SJSA1 (cell line): ENCODE measurements around the gene INHA. TPM values are rescaled to one million over a fixed set of nuclear protein-coding genes. Genes with fewer than 3 reads are reported as not detected.

Experiments
- DNase-seq, 2 experiments: peaks; one replicate each; pipeline ENCODE4 v3.0.0-alpha.2; 2015 to 2020; ENCODE audit warnings: low spot score in 2 of 2, low read depth in 1 of 2
- H3K27ac ChIP-seq: fragments of 250-450 bp; sonication (Bioruptor Pico); 2 replicates; pipeline ENCODE4 v1.5.1; 2020; ENCODE audit warnings: mild to moderate bottlenecking, moderate library complexity
- H3K27me3 ChIP-seq: fragments of 250-450 bp; sonication (Bioruptor Pico); replicated peaks from 2 replicates; pipeline ENCODE4 v1.5.1; 2020; ENCODE audit warnings: mild to moderate bottlenecking, moderate library complexity
- H3K36me3 ChIP-seq: fragments of 250-450 bp; sonication (Bioruptor Pico); 2 replicates; pipeline ENCODE4 v1.5.1; 2020; ENCODE audit warnings: mild to moderate bottlenecking
- H3K4me1 ChIP-seq: fragments of 250-450 bp; sonication (Bioruptor Pico); replicated peaks from 2 replicates; pipeline ENCODE4 v1.6.1; 2021; ENCODE audit warnings: mild to moderate bottlenecking
- H3K4me3 ChIP-seq: fragments of 250-450 bp; sonication (Bioruptor Pico); 2 replicates; pipeline ENCODE4 v1.5.1; 2020; ENCODE audit warnings: mild to moderate bottlenecking
- H3K9me3 ChIP-seq: fragments of 250-450 bp; sonication (Bioruptor Pico); replicated peaks from 2 replicates; pipeline ENCODE4 v1.5.1; 2020; ENCODE audit warnings: mild to moderate bottlenecking
- total RNA-seq: library from RNA; depleted of rRNA; stranded (reverse); fragments of >200 nt; shearing (Covaris generic); gene quantifications from 2 replicates; pipeline ENCODE4 v1.2.3, GENCODE V29; 2014

The INHA gene
- total RNA-seq, 1 experiment from 2014 or later: 0.11 TPM

- H3K4me1 ChIP-seq: no peaks in the 10 kb centered on the region
- H3K9me3 ChIP-seq: no peaks in the 10 kb centered on the region
- DNase-seq: no peak
- no peak overlapping the region for H3K27ac ChIP-seq
- no peaks in the 10 kb centered on the region for H3K27me3 ChIP-seq
- H3K36me3 ChIP-seq: peaks cover 27% of the 10 kb centered on the region
- no peak overlapping the region for H3K4me3 ChIP-seq
Measured at GRCh38 chr2:219612577-219613286, 40.6 kb downstream of the INHA start.

DNA sequence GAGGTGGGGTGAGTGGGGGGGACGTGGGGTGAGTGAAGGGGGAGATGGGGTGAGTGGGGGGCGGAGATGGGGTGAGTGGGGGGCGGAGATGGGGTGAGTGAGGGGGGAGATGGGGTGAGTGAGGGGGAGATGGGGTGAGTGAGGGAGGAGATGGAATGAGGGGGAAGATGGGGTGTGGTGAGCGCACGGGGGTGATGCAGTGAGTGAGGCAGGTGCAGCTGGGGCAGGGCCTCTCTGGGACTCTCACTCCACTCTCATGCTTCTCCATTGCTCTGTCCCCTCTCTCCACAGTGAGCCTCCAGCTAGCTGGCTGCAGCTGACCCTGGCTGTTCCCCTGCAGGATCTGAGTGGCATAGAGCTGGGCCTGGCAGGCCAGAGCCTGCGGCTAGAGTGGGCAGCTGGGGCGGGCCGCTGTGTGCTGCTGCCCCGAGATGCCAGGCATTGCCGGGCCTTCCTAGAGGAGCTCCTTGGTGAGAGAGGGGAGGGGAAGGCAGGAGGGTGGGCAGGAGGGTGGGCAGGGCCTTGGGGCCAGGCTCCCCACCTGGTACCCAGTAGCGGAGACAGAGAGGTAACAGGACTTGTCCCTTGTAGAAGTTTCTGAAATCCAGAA, 41.5 kb downstream of the INHA start:
- H3K36me3 ChIP-seq: peaks cover 22% of the 10 kb centered on the region

GRCh38 chr2:219614076-219614860, 42.2 kb downstream of the INHA start:
- Histone ChIP-seq H3K27ac (no peak overlapping the region), H3K36me3 (peaks cover 15% of the 10 kb centered on the region), H3K4me3 (no peak overlapping the region), H3K4me1 (no peaks in the 10 kb centered on the region), H3K27me3 (no peaks in the 10 kb centered on the region), H3K9me3 (no peaks in the 10 kb centered on the region)
- DNase-seq: no peak

More for the DNA sequence above, 41.5 kb downstream of the INHA start:
- no peak overlapping the region for H3K27ac ChIP-seq
- no peak overlapping the region for H3K4me3 ChIP-seq
- no peak for DNase-seq
- no peaks in the 10 kb centered on the region for H3K27me3 ChIP-seq
- no peaks in the 10 kb centered on the region for H3K9me3 ChIP-seq
- H3K4me1 ChIP-seq: no peaks in the 10 kb centered on the region

- DNase-seq: no peak
- H3K4me3 ChIP-seq: no peak overlapping the region
- H3K9me3 ChIP-seq: no peaks in the 10 kb centered on the region
- H3K4me1 ChIP-seq: no peaks in the 10 kb centered on the region
- H3K27me3 ChIP-seq: no peaks in the 10 kb centered on the region
- peaks cover 14% of the 10 kb centered on the region for H3K36me3 ChIP-seq
- no peak overlapping the region for H3K27ac ChIP-seq
Measured at GRCh38 chr2:219615036-219615435, 42.9 kb downstream of the INHA start.

- H3K27ac ChIP-seq: no peak overlapping the region
- no peaks in the 10 kb centered on the region for H3K27me3 ChIP-seq
- no peak overlapping the region for H3K4me3 ChIP-seq
- no peak for DNase-seq
- peaks cover 14% of the 10 kb centered on the region for H3K36me3 ChIP-seq
- H3K9me3 ChIP-seq: no peaks in the 10 kb centered on the region
- no peaks in the 10 kb centered on the region for H3K4me1 ChIP-seq
Measured at GRCh38 chr2:219615894-219616293, 43.8 kb downstream of the INHA start.

- H3K27ac ChIP-seq: no peak overlapping the region
- H3K4me3 ChIP-seq: no peak overlapping the region
- no peak for DNase-seq
- H3K27me3 ChIP-seq: no peaks in the 10 kb centered on the region
- H3K9me3 ChIP-seq: no peaks in the 10 kb centered on the region
- peaks cover 13% of the 10 kb centered on the region for H3K36me3 ChIP-seq
- no peaks in the 10 kb centered on the region for H3K4me1 ChIP-seq
Measured at GRCh38 chr2:219616550-219616949, 44.4 kb downstream of the INHA start.

- Histone ChIP-seq H3K27me3 (0 out of 2 replicates have a peak, but pooled peaks cover 4% of the 10 kb centered on the region), H3K9me3 (no peaks in the 10 kb centered on the region), H3K36me3 (peaks cover 6% of the 10 kb centered on the region; the same call in 1 of the 2 replicates), H3K27ac (no peak overlapping the region), H3K4me1 (no peaks in the 10 kb centered on the region), H3K4me3 (no peak overlapping the region)
- DNase-seq: no peak
Measured at GRCh38 chr2:219618733-219619122, 46.6 kb downstream of the INHA start.

DNA sequence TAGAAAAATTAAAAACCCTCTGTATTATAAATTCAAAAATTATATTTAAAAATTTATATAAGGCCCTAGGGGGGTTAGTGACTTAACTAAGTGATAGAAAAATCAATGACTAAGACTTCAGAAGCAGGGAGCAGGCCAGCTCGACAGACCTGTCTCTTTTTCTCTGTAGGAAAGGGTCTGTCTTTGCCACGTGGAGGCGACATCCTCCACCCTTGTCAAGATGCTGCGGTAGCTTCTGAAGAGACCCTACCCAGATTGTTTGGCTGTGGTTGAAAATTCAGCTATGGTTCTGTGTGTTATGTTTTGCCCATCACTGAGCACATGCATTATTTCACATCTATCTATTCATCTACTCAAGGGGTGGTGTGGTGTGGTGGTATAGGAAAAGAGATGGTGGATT, 47.1 kb downstream of the INHA start:
- H3K9me3 ChIP-seq: no peaks in the 10 kb centered on the region
- no peak overlapping the region for H3K4me3 ChIP-seq
- H3K27ac ChIP-seq: no peak overlapping the region
- DNase-seq: no peak
- peaks cover 4% of the 10 kb centered on the region; the same call in 1 of the 2 replicates for H3K27me3 ChIP-seq
- no peaks in the 10 kb centered on the region for H3K4me1 ChIP-seq
- peaks cover 4% of the 10 kb centered on the region; the same call in 1 of the 2 replicates for H3K36me3 ChIP-seq

- Histone ChIP-seq H3K9me3 (no peaks in the 10 kb centered on the region), H3K4me1 (no peaks in the 10 kb centered on the region), H3K4me3 (no peak overlapping the region), H3K36me3 (no peaks in the 10 kb centered on the region), H3K27ac (no peak overlapping the region), H3K27me3 (peaks cover 4% of the 10 kb centered on the region; the same call in 1 of the 2 replicates)
- DNase-seq: no peak
Measured at GRCh38 chr2:219620546-219620945, 48.4 kb downstream of the INHA start.

DNA sequence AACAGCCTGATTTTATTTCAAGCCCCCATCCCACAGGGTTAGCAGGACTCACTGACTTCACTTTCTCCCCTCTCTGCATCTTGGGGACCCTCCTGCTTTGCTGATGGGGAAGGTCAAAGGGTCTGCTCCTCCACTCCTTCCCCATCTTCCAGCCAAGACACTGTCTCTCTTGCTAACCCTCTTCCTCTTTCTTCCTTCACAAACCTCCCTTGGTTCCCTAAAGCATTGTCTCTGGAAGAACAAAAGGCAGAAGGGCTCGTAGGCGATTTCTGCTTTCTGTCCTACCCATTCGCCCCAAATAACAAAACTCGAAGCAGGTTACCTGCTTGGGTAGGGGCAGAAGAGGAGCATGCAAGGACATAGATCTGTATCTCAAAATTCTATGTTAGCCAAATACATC, 49.8 kb downstream of the INHA start:
- H3K36me3 ChIP-seq: no peaks in the 10 kb centered on the region
- H3K4me3 ChIP-seq: no peak overlapping the region
- no peak overlapping the region for H3K27ac ChIP-seq
- DNase-seq: no peak
- no peaks in the 10 kb centered on the region for H3K9me3 ChIP-seq
- H3K4me1 ChIP-seq: no peaks in the 10 kb centered on the region
- H3K27me3 ChIP-seq: peaks cover 4% of the 10 kb centered on the region; the same call in 1 of the 2 replicates

- Histone ChIP-seq H3K36me3 (no peaks in the 10 kb centered on the region), H3K27me3 (peaks cover 4% of the 10 kb centered on the region; the same call in 1 of the 2 replicates), H3K27ac (no peak overlapping the region), H3K4me1 (no peaks in the 10 kb centered on the region), H3K9me3 (no peaks in the 10 kb centered on the region), H3K4me3 (no peak overlapping the region)
- DNase-seq: no peak
Measured at GRCh38 chr2:219622472-219622871, 50.4 kb downstream of the INHA start.

GRCh38 chr2:219624565-219624964, 52.5 kb downstream of the INHA start:
- no peaks in the 10 kb centered on the region for H3K9me3 ChIP-seq
- DNase-seq: no peak
- 0 out of 2 replicates have a peak, but pooled peaks cover 3% of the 10 kb centered on the region for H3K4me1 ChIP-seq
- peaks cover 4% of the 10 kb centered on the region; the same call in 1 of the 2 replicates for H3K27me3 ChIP-seq
- no peak overlapping the region for H3K4me3 ChIP-seq
- H3K36me3 ChIP-seq: no peaks in the 10 kb centered on the region
- no peak overlapping the region for H3K27ac ChIP-seq

DNA sequence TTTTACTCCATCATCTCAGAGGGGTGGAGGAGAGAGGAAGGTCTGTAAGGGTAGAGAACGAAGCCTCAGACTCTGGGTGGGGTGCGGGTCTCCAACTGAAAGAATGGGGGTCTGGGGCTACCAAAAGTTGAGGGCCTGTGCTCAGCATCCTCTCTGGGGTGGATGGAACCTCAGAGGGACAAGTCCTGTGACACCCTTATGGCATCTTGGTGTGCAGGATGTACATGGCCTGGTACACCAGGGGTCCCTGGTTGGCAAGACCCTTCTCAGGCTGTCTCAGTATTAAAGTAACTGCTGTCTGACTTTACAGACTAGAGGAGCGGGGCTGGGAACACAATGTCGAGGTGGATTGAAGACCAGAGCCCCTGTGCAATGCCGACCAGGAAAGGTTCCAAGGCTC, 53.1 kb downstream of the INHA start:
- H3K4me1 ChIP-seq: 0 out of 2 replicates have a peak, but pooled peaks cover 3% of the 10 kb centered on the region
- H3K36me3 ChIP-seq: no peaks in the 10 kb centered on the region
- no peaks in the 10 kb centered on the region for H3K9me3 ChIP-seq
- peaks cover 4% of the 10 kb centered on the region; the same call in 1 of the 2 replicates for H3K27me3 ChIP-seq
- no peak for DNase-seq
- no peak overlapping the region for H3K4me3 ChIP-seq
- no peak overlapping the region for H3K27ac ChIP-seq
